Activated CD8-positive, alpha-beta memory T cell treated with anti-CD3 and anti-CD28 coated beads, Interleukin-2, amount 50 U/mL, for 48 hours (primary cell): ENCODE results near the gene UBE2S.

Source experiments
- DNase-seq: peaks from one replicate; pipeline ENCODE4 v3.0.0-alpha.2; 2020

UBE2S gene

GRCh38 chr19:55382522-55383054 is 25.0 kb downstream of the UBE2S start:
- DNase-seq = no peak

DNA sequence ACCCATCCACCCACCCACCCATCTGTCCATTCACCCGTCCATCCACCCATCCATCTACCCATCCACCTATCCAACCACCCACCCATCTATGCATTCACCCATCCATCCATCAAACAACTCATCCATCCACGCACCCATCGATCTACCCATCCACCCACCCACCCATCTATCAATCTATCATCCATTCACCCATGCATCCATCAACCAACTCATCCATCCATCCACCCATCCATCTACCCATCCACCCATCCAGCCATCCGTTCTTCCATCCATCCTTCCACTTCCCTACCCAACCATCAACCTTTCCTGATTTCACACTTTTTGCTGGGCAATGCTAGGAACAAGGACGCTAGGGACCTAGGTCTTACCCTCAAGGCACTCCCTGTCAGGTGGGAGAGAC is 25.6 kb downstream of the UBE2S start:
- no peak for DNase-seq

DNA sequence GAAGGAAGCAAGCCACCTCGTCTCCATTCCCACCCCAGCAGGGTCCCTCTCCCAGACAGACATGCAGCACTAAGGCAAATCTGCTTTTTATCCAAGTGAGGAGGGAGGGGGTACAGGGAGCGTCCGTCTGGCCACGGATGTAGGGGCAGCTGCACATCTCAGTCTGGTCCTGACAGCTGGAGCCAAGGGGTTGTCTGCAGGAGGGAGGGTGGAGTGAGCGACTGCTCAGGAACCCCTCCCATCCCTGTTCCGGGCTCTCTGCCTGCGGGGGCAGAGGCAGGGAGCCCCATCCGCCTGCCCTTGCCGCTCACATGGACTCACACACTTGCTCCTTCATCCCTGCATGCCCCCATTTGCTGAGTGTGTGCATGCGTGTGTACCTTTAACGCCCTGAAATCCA is 28.4 kb downstream of the UBE2S start:
- DNase-seq = no peak

- no peak for DNase-seq
Observed at GRCh38 chr19:55377356-55378131, 30.0 kb downstream of the UBE2S start.

DNA sequence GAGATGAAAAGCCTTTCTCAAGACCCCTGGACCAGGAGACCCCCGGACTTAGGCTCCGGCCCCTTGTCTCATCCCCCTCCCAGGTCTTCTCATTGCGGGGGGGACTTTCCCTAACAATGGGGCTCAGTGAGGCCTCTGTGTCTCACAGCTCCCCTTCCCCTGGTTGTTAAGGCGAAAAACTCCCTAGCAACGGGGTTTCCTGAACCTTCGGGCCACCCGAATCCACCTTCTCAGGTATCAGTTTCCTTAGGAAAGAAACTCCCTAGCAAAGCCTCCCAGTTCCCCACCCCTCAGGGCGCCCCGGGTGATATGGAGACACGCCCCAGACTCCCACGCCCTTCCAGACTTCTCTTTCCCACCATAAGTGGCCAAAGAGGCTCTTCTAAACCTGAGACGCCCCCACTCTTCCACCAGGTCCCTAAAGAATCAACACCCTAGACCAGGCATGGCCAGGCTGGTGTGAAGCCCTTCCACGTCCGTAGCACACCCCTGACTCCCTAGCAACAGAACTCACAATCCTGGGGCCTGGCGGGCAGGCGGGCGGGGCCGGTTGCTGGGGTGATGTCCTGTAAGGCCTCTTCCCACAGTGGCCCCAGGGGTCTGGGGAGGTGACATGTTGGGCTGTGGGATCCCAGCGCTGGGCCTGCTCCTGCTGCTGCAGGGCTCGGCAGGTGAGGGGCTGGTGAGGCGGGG is 31.2 kb downstream of the UBE2S start, which contains the start of gene TMEM190:
TSS of gene TMEM190 (plus strand) at position 586 of the 693 bp plus-strand sequence. CDS start at position 614, 28 bp downstream.
- DNase-seq = no peak

DNA sequence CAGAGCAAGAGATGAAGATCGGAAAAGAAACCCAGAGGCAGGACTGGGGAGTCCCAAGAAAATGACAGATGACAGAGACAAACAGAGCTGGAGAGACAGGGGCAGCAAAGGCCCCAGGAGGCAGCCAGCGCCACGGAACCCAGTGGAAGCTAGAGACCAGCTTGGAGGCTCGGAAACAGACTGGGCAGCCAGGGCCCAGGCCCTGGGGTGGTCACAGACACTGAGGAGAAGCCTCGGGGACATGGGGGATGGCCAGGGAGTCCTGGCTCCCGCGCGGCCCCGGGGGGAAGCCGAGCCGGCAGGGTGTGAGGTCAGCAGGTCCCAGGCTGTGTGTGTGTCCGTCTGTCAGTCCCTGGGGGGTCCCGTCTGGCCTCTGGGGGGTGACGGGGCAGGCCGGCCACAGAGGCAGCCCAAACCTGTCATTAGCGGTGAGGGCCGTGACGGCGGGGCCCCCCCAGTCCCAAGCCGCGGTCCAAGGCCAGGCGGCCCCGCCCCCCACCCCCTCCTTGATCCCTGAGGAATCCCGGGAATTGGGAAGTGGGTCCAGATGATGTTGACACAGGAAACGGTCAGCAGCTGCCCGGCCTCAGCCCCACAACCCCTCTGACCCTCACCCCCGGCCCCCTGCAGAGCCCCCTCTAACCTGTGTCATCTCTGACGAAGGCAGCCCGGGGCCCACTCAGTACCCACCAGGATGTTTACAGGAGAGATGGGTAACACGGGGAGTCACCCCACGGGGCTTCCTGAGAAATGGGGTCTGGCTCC is 33.4 kb downstream of the UBE2S start:
- DNase-seq = no peak

- no peak for DNase-seq
Observed at GRCh38 chr19:55373306-55373992, 34.1 kb downstream of the UBE2S start.

DNA sequence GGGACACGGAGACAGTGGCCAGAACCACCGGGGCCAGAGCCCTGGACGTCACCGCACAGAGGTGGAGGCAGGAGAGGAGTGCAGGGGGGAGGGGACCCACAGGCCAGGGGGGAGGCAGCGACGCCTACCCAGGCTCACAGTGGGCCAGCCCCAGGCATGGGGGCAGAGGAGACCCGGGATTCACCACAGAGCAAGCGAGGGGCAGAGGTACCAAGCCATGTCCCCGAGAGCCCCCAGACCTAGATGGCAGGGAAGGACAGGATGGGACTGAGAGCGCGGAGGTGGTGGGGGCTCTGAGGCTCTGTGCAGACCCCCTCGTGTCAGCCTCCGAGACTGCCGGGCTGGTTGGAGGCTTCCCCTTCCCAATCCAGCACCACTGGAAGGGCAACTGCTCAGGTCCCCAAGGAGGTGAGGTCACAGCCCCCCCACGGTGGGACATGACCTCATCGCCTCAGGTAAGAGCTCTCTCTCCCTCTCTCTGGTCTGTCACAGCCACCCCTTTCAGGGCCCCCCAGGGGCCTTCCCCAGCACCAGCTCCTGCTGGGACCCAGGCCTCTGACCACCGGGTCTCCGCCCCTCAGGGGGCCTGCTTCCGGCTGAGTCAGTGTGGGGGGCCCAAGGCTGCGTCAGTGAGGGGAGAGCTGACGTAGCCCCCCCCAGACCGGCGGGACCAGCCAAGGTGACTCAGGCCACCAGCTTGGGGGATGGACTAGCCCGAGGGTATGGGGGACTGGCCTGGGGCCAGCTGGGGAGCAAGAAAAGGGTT is 35.1 kb downstream of the UBE2S start:
- DNase-seq = no peak

- DNase-seq = no peak
Observed at GRCh38 chr19:55370305-55370988, 37.1 kb downstream of the UBE2S start, which contains the start of gene IL11. TSS of gene IL11 (minus strand) at chr19:55370463. CDS start at chr19:55370310, 153 bp downstream.

- DNase-seq = no peak
Observed at GRCh38 chr19:55369653-55370304, 37.8 kb downstream of the UBE2S start.

DNA sequence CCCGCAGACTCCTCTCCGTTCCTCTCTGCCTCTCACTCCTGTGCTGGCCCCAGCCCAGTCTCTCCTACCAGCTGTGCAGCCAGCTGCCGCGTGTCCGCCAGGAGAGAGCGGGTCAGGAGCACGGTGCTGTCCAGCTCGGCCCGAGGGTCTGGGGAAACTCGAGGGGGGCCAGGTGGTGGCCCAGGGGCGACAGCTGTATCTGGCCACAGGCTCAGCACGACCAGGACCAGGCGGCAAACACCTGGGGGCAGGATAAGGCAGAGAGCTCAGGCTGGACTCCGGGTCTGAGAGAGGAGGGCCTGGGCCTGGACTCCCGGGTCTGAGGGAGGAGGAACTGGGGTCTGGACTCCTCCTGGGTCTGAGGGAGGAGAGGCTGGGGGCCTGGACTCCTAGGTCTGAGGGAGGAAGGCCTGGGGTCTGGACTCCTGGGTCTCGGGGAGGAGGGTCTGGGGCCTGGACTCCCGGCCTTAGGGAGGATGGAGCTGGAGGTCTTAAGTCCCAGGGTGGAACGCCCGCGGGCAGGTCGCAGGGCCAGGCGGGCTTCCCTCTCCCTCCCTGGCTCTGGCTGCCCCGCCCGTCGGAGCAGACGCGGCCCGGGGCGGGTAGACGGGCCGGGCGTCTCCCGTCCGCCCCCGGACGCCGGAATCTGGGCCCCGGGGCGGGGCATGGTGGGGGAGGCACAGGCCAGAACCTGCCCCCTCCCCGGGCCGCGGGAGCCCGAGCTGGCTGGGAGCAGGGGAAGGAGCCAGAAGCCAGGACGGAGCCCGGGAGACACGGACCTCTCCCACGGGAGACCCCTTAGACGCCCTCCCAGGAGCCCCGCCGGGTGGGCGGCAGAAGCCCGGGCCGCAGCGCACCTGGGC is 38.7 kb downstream of the UBE2S start:
- no peak for DNase-seq

- peak; percentile 52 for DNase-seq
Observed at GRCh38 chr19:55368106-55368505, 39.5 kb downstream of the UBE2S start.

- no peak for DNase-seq
Observed at GRCh38 chr19:55366790-55367189, 40.8 kb downstream of the UBE2S start.

GRCh38 chr19:55365964-55366363 is 41.6 kb downstream of the UBE2S start:
- no peak for DNase-seq

- DNase-seq = no peak
Observed at GRCh38 chr19:55365245-55365644, 42.3 kb downstream of the UBE2S start.

DNA sequence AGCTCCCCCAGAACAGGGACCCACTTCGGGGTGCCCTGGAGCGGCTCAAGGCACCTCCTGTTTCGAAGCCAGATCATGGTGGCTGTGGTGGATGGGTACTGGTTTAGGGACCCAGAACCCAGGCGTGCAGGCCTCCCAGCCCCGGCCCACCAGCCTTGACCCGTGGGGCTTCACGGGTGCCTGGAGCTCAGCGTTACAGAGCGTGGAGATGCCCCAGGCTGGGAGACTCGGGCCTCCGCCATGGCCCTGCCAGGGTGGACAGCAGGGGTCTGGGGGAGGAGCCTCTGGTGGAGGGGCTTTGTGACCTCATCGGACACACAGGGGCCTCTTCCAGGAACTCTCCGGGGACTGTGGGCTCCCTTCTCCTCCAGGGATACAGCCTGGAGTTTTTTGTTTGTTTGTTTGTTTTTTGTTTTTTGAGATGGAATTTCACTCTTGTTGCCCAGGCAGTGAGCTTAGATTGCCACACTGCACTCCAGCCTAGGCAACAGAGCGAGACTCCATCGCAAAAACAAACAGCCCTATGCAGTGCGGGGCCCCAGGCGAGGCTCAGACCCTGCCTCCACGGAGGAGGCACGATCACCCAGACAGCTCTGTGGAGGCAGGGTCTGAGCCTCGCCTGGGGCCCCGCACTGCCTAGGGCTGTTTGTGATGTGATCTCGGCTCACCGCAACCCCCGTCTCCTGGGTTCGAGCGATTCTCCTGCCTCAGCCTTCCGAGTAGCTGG is 44.4 kb downstream of the UBE2S start, which contains the start of gene GARIN5B:
TSS of gene GARIN5B (minus strand) at position 271 of the 727 bp plus-strand sequence. CDS start at position 77, 194 bp downstream.
- no peak for DNase-seq

DNA sequence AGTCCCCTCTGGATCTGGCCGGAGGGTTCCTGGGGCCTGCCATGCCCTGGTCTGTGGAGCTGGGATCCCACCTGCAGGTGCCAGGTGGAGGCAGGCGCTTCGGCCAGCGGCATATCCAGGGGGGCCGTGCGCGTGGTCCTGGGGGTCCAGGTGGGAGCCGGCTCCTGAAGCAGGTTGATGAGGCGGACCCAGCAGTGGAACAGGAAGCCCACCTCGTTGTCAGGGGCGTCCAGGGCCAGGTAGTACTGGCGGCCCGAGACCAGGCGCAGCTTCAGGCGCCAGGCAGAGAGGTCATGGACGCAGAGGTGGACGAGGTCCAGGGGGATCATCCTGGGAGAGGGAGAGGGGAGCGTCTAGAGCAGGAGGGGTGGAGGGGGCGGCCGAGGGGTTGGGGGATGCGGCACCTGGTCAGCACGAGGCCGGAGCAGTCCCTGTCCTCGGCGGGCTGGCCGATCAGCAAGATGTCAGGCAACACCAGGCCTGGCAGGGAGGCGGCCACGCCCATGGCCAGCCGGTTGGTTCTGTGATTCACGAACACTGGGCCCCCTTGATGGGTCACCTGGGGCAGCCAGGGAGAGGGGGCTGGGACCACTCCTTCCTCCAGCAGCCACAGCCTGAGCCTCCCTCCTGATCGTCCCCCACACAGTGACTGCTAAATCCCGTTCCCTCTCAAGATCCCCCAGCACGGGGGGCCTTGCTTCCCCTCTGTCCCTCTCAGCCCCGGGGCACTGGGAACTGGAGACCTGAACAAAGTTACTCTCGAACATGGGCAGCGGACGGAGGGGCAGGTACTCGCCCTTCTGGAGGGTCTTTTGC is 45.2 kb downstream of the UBE2S start:
- DNase-seq = no peak

DNA sequence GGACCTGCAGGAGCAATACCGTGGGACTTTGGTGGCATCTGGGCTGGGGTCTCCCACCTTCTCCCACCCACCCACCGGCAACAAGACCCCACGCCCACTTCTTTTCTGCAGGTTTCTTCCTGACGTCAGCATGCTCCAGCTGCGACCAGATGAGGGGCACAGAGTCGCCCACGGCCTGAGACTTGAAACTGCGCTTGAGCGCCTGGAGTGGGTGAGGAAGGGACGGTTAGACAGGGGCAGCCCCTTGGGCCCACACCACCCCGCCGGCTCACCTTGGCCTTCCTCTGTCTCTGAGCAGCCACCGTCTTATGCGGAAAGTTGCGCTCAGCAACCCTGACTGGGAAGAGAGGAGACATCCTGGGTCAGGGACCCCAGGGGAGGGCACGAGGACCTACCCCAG is 46.7 kb downstream of the UBE2S start:
- DNase-seq = no peak
